Fibroblast of lung (primary cell): ENCODE measurements around the gene NFS1. TPM values are rescaled to one million over a fixed set of nuclear protein-coding genes. Genes with fewer than 3 reads are reported as not detected.

Source experiments
- DNase-seq, 2 donors: peaks; one replicate each; pipeline versions ENCODE4 v3.0.0 to v3.0.0-alpha.2; 2010; ENCODE audit warnings: low read depth in 2 of 2
- H2AFZ ChIP-seq: 2 replicates; pipeline ENCODE4 v1.5.1; 2012; ENCODE audit warnings: low read length, control low read depth, inconsistent platforms
- H3K27ac ChIP-seq: 2 replicates; pipeline ENCODE4 v1.5.1; 2011; ENCODE audit warnings: low read length, control low read depth; ENCODE audit not compliant: insufficient read depth
- H3K27me3 ChIP-seq: 2 replicates; pipeline ENCODE4 v1.5.1; 2011; ENCODE audit warnings: mild to moderate bottlenecking, low read length; ENCODE audit not compliant: control insufficient read depth, insufficient read depth
- H3K36me3 ChIP-seq: 2 replicates; pipeline ENCODE4 v1.5.1; 2011; ENCODE audit warnings: low read length; ENCODE audit not compliant: control insufficient read depth, insufficient read depth
- H3K4me1 ChIP-seq: 2 replicates; pipeline ENCODE4 v1.5.1; 2011; ENCODE audit warnings: low read length; ENCODE audit not compliant: control insufficient read depth, insufficient read depth; ENCODE audit errors: extremely low read depth
- H3K4me2 ChIP-seq: 2 replicates; pipeline ENCODE4 v1.5.1; 2011; ENCODE audit warnings: low read length, control low read depth; ENCODE audit not compliant: insufficient read depth; ENCODE audit errors: extremely low read depth
- H3K4me3 ChIP-seq, 4 experiments: fragments of 200-600 bp in 1 of 4; sonication (generic) in 1 of 4; replicated peaks in 1 of 4; 2 replicates each; pipeline ENCODE4 v1.5.1; 2011 to 2016; ENCODE audit warnings: low read length in 4 of 4, low read depth in 3 of 4, mild to moderate bottlenecking in 3 of 4, control low read depth in 2 of 4, inconsistent platforms in 1 of 4, mixed read lengths in 1 of 4; ENCODE audit not compliant: insufficient read depth in 1 of 4; ENCODE audit errors: control extremely low read depth in 1 of 4
- H3K79me2 ChIP-seq: 2 replicates; pipeline ENCODE4 v1.5.1; 2012; ENCODE audit warnings: mild to moderate bottlenecking, low read length, inconsistent platforms; ENCODE audit not compliant: control insufficient read depth, insufficient read depth
- H3K9ac ChIP-seq: 2 replicates; pipeline ENCODE4 v1.5.1; 2011; ENCODE audit warnings: mild to moderate bottlenecking, low read length, control low read depth; ENCODE audit not compliant: insufficient read depth
- H3K9me3 ChIP-seq: 2 replicates; pipeline ENCODE4 v1.5.1; 2012; ENCODE audit warnings: low read depth, low read length; ENCODE audit not compliant: control insufficient read depth, insufficient read depth
- H4K20me1 ChIP-seq: 2 replicates; pipeline ENCODE4 v1.5.1; 2011; ENCODE audit warnings: low read length; ENCODE audit not compliant: control insufficient read depth, insufficient read depth; ENCODE audit errors: extremely low read depth
- CTCF ChIP-seq, 2 donors: IDR thresholded peaks in 1 of 2; conservative IDR thresholded peaks in 1 of 2; 1 replicate in 1 of 2; 2 replicates in 1 of 2; pipeline ENCODE4 v1.5.1; 2011 to 2012; ENCODE audit warnings: low read length in 2 of 2, control low read depth in 1 of 2, inconsistent platforms in 1 of 2, low read depth in 1 of 2, mild to moderate bottlenecking in 1 of 2
- EZH2 ChIP-seq: IDR thresholded peaks from 2 replicates; pipeline ENCODE4 v1.5.1; 2012; ENCODE audit warnings: low read length, control low read depth, mild to moderate bottlenecking; ENCODE audit errors: missing control alignments
- polyA plus RNA-seq, 2 donors: library from polyadenylated mRNA; depleted of rRNA in 1 of 2; stranded (reverse) in 1 of 2; unstranded in 1 of 2; fragments of >200 nt; gene quantifications; 2 replicates each; pipeline ENCODE4 v1.2.1, GENCODE V29; 2011 to 2012; ENCODE audit warnings: missing spikeins in 1 of 2
- total RNA-seq: library from RNA; depleted of rRNA; stranded (reverse); fragments of >200 nt; gene quantifications from 2 replicates; pipeline ENCODE4 v1.2.1, GENCODE V29; 2014

The NFS1 gene
- total and polyA plus RNA-seq, 2 donors (not counting 1 experiment from before 2014, with no cell fraction given), result 31.7 to 34.7 TPM

- H3K27me3 ChIP-seq, result no peaks in the 10 kb centered on the region
- no peak for TF ChIP-seq EZH2
- TF ChIP-seq CTCF (conservative IDR thresholded peaks at IDR 0.05 in 1 of 2, IDR thresholded peaks at IDR 0.05 in 1 of 2; ENCODE audit: low read depth in 1 of 2, low read length in 2 of 2), result no peak
- peak overlapping the region; percentile 65 to 93 (median 86) for H3K4me3 ChIP-seq
- H3K9me3 ChIP-seq, result no peaks in the 10 kb centered on the region
- no peak for DNase-seq
- H2AFZ ChIP-seq, result no peak overlapping the region
- H3K9ac ChIP-seq, result no peak overlapping the region
- H3K27ac ChIP-seq, result no peak overlapping the region
- H3K79me2 ChIP-seq, result peaks cover 77% of the 10 kb centered on the region
- H3K36me3 ChIP-seq, result no peaks in the 10 kb centered on the region
- H3K4me2 ChIP-seq, result peak overlapping the region; percentile 93
- peaks cover 9% of the 10 kb centered on the region for H3K4me1 ChIP-seq
- H4K20me1 ChIP-seq, result peaks cover 31% of the 10 kb centered on the region
Observed at GRCh38 chr20:35661908-35662307, 37.2 kb downstream of the NFS1 start.

- peaks cover 9% of the 10 kb centered on the region for H3K4me1 ChIP-seq
- TF ChIP-seq EZH2 (no peak), CTCF (conservative IDR thresholded peaks at IDR 0.05 in 1 of 2, IDR thresholded peaks at IDR 0.05 in 1 of 2; ENCODE audit: low read depth in 1 of 2, low read length in 2 of 2) (no peak)
- H3K4me2 ChIP-seq, result peak overlapping the region; percentile 93
- no peaks in the 10 kb centered on the region for H3K9me3 ChIP-seq
- no peak overlapping the region for H3K9ac ChIP-seq
- no peaks in the 10 kb centered on the region for H3K27me3 ChIP-seq
- H3K79me2 ChIP-seq, result peaks cover 86% of the 10 kb centered on the region
- DNase-seq, result peak in 1 of 2 donors; percentile 59
- no peaks in the 10 kb centered on the region for H3K36me3 ChIP-seq
- H4K20me1 ChIP-seq, result peaks cover 31% of the 10 kb centered on the region
- peak overlapping the region in 3 of 4 experiments; percentile 65 to 93 (median 87) for H3K4me3 ChIP-seq
- no peak overlapping the region for H3K27ac ChIP-seq
- no peak overlapping the region for H2AFZ ChIP-seq
Observed at GRCh38 chr20:35661053-35661452, 38.1 kb downstream of the NFS1 start.

GRCh38 chr20:35660122-35660937, 38.8 kb downstream of the NFS1 start:
- no peak overlapping the region for H3K9ac ChIP-seq
- DNase-seq, result no peak
- peaks cover 93% of the 10 kb centered on the region for H3K79me2 ChIP-seq
- no peaks in the 10 kb centered on the region for H3K36me3 ChIP-seq
- no peaks in the 10 kb centered on the region for H3K27me3 ChIP-seq
- H4K20me1 ChIP-seq, result peaks cover 31% of the 10 kb centered on the region
- peak overlapping the region; percentile 93 for H3K4me2 ChIP-seq
- no peak overlapping the region for H3K4me3 ChIP-seq
- TF ChIP-seq CTCF (conservative IDR thresholded peaks at IDR 0.05 in 1 of 2, IDR thresholded peaks at IDR 0.05 in 1 of 2; ENCODE audit: low read depth in 1 of 2, low read length in 2 of 2) (no peak), EZH2 (no peak)
- H2AFZ ChIP-seq, result no peak overlapping the region
- no peak overlapping the region for H3K27ac ChIP-seq
- peaks cover 9% of the 10 kb centered on the region for H3K4me1 ChIP-seq
- no peaks in the 10 kb centered on the region for H3K9me3 ChIP-seq
